ENCODE measurements around the gene RFX8. TPM values are rescaled to one million over a fixed set of nuclear protein-coding genes. Genes with fewer than 3 reads are reported as not detected.

The RFX8 gene
- total RNA-seq, 1 donor from 2014 or later, result 0.65 TPM

- Mint-ChIP-seq H3K27me3 (ENCODE audit: low read depth) (no peaks in the 10 kb centered on the region), H3K27ac (no peak overlapping the region), H3K36me3 (no peaks in the 10 kb centered on the region), H3K9me3 (no peaks in the 10 kb centered on the region), H3K4me3 (no peak overlapping the region), H3K4me1 (no peaks in the 10 kb centered on the region)
- DNase-seq (ENCODE audit: low spot score in 2 of 2, unreplicated experiment in 2 of 2), result no peak
- no peak for TF ChIP-seq CTCF (IDR thresholded peaks at IDR 0.05; ENCODE audit: unreplicated experiment)
Observed at GRCh38 chr2:101349893-101350662, 124.8 kb downstream of the RFX8 start.

- H3K9me3 Mint-ChIP-seq, result no peaks in the 10 kb centered on the region
- H3K36me3 Mint-ChIP-seq, result no peaks in the 10 kb centered on the region
- no peaks in the 10 kb centered on the region for H3K4me1 Mint-ChIP-seq
- DNase-seq (ENCODE audit: low spot score in 2 of 2, unreplicated experiment in 2 of 2), result no peak
- no peak overlapping the region for H3K4me3 Mint-ChIP-seq
- H3K27ac Mint-ChIP-seq, result no peak overlapping the region
- H3K27me3 Mint-ChIP-seq (ENCODE audit: low read depth), result no peaks in the 10 kb centered on the region
- TF ChIP-seq CTCF (IDR thresholded peaks at IDR 0.05; ENCODE audit: unreplicated experiment), result no peak
Observed at GRCh38 chr2:101348883-101349282, 126.0 kb downstream of the RFX8 start.

Other genes starting within 250 kb of the RFX8 start
- 38.3 to 38.8 TPM (median 38.7 TPM) in 3 replicates for gene CNOT11, start 222.2 kb downstream of the RFX8 start, total RNA-seq
- 52.5 to 59.5 TPM (median 57.6 TPM) in 3 replicates for gene RNF149, start 166.4 kb downstream of the RFX8 start, total RNA-seq
- gene CREG2, start 87.6 kb downstream of the RFX8 start, total RNA-seq, result 0.20 to 0.88 TPM (median 0.42 TPM) in 3 replicates
- gene MAP4K4, start 222.6 kb upstream of the RFX8 start, total RNA-seq, result 170 to 175 TPM (median 174 TPM) in 3 replicates

All from mesothelial cell of epicardium (in vitro differentiated cells).